Measurements from ENCODE around the gene TUBGCP6. TPM values are rescaled to one million over a fixed set of nuclear protein-coding genes. Genes with fewer than 3 reads are reported as not detected.

TUBGCP6 gene
- total RNA-seq, 1 experiment from 2014 or later = 31.0 TPM

DNA sequence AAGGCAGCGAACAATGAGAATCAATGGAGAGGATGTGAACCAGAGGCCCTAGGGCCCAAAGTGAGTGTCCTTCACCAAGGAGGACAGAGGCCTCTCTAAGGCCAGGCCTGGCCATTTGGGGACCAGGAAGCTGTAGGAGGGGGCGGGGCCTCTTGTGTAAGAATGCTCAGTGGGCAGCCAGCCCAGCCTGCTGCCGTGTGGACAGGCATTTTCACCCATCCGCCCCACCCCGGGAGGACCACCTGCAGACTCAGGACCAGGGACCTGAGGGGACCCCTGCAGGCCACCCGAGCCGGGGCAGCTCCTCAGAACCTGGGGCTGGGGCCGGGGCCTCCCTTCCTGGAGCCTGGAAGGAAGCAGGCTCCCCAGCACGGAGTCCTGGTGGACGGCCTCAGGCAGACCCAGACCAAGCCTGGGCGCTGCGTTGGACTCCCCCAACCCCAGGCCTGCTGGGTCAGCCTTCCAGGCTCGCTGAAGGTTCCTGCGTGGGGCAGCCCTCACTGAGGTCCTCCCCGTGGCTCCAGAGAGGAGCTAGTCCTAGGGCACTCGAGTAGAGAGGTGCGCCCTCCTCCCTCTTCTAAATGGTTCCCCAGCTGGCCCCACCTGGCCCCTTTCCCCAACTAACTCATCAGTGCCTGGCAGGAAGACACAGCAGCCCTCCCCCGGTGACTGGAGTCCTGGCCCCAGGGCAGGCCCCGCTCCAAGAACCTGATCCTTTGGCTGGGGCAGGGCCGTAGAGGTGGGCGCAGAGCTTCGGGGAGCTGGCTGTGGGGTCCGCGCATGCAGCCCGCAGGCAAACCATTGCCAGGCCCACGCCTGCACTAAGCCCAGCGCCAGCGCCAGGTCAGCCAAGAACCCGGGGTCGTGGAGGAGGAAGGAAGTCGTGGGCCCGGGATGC, 60.6 kb downstream of the TUBGCP6 start:
- CTCF ChIA-PET = no interaction called here

DNA sequence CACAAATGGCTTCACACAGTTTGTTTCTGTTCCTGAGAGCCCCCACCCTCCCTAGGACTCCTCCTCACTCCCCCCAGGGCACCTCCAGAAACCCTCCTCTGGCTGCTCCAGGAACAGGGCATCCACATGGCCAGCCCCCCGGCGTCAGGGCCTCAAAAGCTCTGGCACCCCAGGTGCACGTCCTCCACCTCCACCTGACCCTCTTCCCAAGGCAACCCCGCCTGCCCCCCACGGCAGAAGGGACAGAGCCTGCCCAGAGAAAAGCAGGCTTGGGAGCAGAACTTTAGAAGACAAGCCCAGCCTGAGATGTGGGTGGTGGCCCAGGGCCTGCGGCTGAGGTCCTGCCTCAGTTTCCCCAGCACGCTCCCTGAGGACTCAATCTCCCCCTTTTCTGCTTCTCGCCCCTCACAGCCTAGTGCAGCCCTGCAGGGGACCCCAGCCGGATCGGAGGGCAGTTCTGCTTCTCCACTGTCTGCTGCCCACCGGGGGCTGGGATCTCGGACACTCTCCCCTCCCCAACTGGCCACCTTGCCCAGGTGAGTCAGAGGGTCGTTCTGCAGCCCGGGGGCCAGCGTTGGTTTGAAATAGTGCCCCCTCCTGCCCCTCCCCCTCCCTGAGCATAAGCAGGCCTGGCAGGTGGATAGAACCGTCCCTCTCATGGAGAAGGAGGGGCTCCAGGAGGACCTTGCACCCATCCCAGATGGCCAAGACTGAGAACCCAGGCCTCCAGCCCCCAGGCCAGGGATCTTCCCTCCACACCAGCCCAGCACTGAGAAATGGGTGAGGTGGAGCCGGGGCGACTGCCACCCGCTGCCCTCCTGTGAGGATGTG, 61.5 kb downstream of the TUBGCP6 start:
- CTCF ChIA-PET = no interaction called here

More for the DNA sequence above, 60.6 kb downstream of the TUBGCP6 start:
- no peaks in the 10 kb centered on the region for H3K36me3 ChIP-seq (ENCODE audit: insufficient read depth, low read length, poor library complexity, severe bottlenecking)
- H3K27ac ChIP-seq (ENCODE audit: low read depth, low read length, poor library complexity, severe bottlenecking) = no peak overlapping the region
- POLR2A ChIA-PET (ENCODE audit: low non-redundant PET) = no interaction called here
- no peak overlapping the region for H3K4me3 ChIP-seq (ENCODE audit: low read depth, low read length, poor library complexity, severe bottlenecking)
- TF ChIP-seq CTCF (conservative IDR thresholded peaks at IDR 0.05; ENCODE audit: low read depth, low read length) (no peak), EZH2 (IDR thresholded peaks at IDR 0.05; ENCODE audit: borderline replicate concordance, low read depth, low read length, poor library complexity, severe bottlenecking) (no peak)
- intact Hi-C loops (cut with micrococcal nuclease; ENCODE audit: unreplicated experiment) = no loop called here
- H3K4me1 ChIP-seq (ENCODE audit: insufficient read depth, low read length, poor library complexity, severe bottlenecking) = no peaks in the 10 kb centered on the region
- no peaks in the 10 kb centered on the region for H3K27me3 ChIP-seq (replicated peaks; ENCODE audit: insufficient read depth, low read depth, low read length, poor library complexity)
- no peak for DNase-seq (ENCODE audit: low spot score)
- H3K9me3 ChIP-seq (ENCODE audit: low read depth, low read length, poor library complexity, severe bottlenecking) = no peaks in the 10 kb centered on the region
- BruUV-seq (replicated peaks) = no TSS peak

More for the DNA sequence above, 61.5 kb downstream of the TUBGCP6 start:
- no peak for DNase-seq (ENCODE audit: low spot score)
- Histone ChIP-seq H3K4me3 (ENCODE audit: low read depth, low read length, poor library complexity, severe bottlenecking) (no peak overlapping the region), H3K9me3 (ENCODE audit: low read depth, low read length, poor library complexity, severe bottlenecking) (no peaks in the 10 kb centered on the region), H3K36me3 (ENCODE audit: insufficient read depth, low read length, poor library complexity, severe bottlenecking) (no peaks in the 10 kb centered on the region), H3K4me1 (ENCODE audit: insufficient read depth, low read length, poor library complexity, severe bottlenecking) (no peaks in the 10 kb centered on the region), H3K27me3 (replicated peaks; ENCODE audit: insufficient read depth, low read depth, low read length, poor library complexity) (no peaks in the 10 kb centered on the region), H3K27ac (ENCODE audit: low read depth, low read length, poor library complexity, severe bottlenecking) (no peak overlapping the region)
- no TSS peak for BruUV-seq (replicated peaks)
- intact Hi-C loops (cut with micrococcal nuclease; ENCODE audit: unreplicated experiment) = no loop called here
- TF ChIP-seq CTCF (conservative IDR thresholded peaks at IDR 0.05; ENCODE audit: low read depth, low read length) (no peak), EZH2 (IDR thresholded peaks at IDR 0.05; ENCODE audit: borderline replicate concordance, low read depth, low read length, poor library complexity, severe bottlenecking) (no peak)
- POLR2A ChIA-PET (ENCODE audit: low non-redundant PET) = no interaction called here

All from A673 (cell line).